GM12878 (cell line): Measurements from ENCODE around the gene MCCD1. TPM values are rescaled to one million over a fixed set of nuclear protein-coding genes. Genes with fewer than 3 reads are reported as not detected.
"Not testable (repeated sequence)": the region's sequence is repeated elsewhere in the genome, so short reads cannot be mapped to it uniquely, and the experiment has no call there.

Experiments
- ATAC-seq: fragments of 200-7000 bp; cut with Tn5 transposase; 3 replicates; pipeline ENCODE4 v1.9.1; 2020; ENCODE audit warnings: mild to moderate bottlenecking, moderate library complexity
- BruUV-seq: library from RNA; stranded (reverse); fragments of 400-500 nt; replicated peaks from 2 replicates; lab custom pipeline; 2021; lab: Mats Ljungman, UMichigan
- CTCF ChIA-PET: fragments of 300-600 bp; sonication (Branson Sonifier 250); formaldehyde crosslinking; extraction: SDS; loops from one replicate; lab custom pipeline; 2021; ENCODE audit warnings: inconsistent platforms; lab: Yijun Ruan, JAX
- POLR2A ChIA-PET: fragments of 350-600 bp; formaldehyde crosslinking; extraction: SDS; loops from one replicate; lab custom pipeline; 2021; ENCODE audit warnings: inconsistent platforms; lab: Charles Lee
- RAD21 ChIA-PET: fragments of 300-600 bp; sonication (Branson Sonifier 250); formaldehyde crosslinking; loops from one replicate; lab custom pipeline; 2023; ENCODE audit warnings: antibody characterized with exemption; ENCODE audit not compliant: unreplicated experiment; lab: Charles Lee
- SMC1A ChIA-PET: fragments of 300-600 bp; sonication (Branson Sonifier 250); formaldehyde crosslinking; loops from one replicate; lab custom pipeline; 2023; ENCODE audit not compliant: unreplicated experiment, uncharacterized antibody; lab: Charles Lee
- DNase-seq: peaks from one replicate; pipeline ENCODE4 v3.0.0-alpha.2; 2011; ENCODE audit warnings: low read depth, low spot score
- FAIRE-seq: peaks from 3 replicates; lab custom pipeline; 2011; peaks lifted over from hg19 to GRCh38; lab: Jason Lieb, UNC
- H2AFZ ChIP-seq: 2 replicates; pipeline ENCODE4 v1.6.0; 2011; ENCODE audit warnings: low read depth, low read length, control low read depth; ENCODE audit not compliant: control insufficient read depth
- H3K27ac ChIP-seq: 2 replicates; pipeline ENCODE4 v1.5.1; 2011; ENCODE audit warnings: control low read depth; ENCODE audit not compliant: control insufficient read depth, insufficient read depth
- H3K27me3 ChIP-seq, 2 experiments: replicated peaks in 1 of 2; 2 replicates each; pipeline versions ENCODE4 v1.6.0 to v1.6.1; 2011; ENCODE audit warnings: low read length in 1 of 2; ENCODE audit not compliant: control insufficient read depth in 2 of 2, insufficient read depth in 2 of 2
- H3K36me3 ChIP-seq, 2 experiments: 2 replicates each; pipeline ENCODE4 v1.5.1; 2011; ENCODE audit warnings: low read length in 1 of 2; ENCODE audit not compliant: control insufficient read depth in 2 of 2, insufficient read depth in 2 of 2
- H3K4me1 ChIP-seq: 2 replicates; pipeline ENCODE4 v1.6.1; 2011; ENCODE audit warnings: mild to moderate bottlenecking, low read length, moderate library complexity, mixed read lengths; ENCODE audit not compliant: control insufficient read depth, insufficient read depth
- H3K4me2 ChIP-seq: 2 replicates; pipeline ENCODE4 v1.6.0; 2011; ENCODE audit warnings: control low read depth; ENCODE audit not compliant: control insufficient read depth, insufficient read depth
- H3K4me3 ChIP-seq: fragments of 200-600 bp; sonication (generic); 2 replicates; pipeline ENCODE4 v1.5.1; 2016
- H3K79me2 ChIP-seq: 2 replicates; pipeline ENCODE4 v1.6.0; 2011; ENCODE audit warnings: low read length; ENCODE audit not compliant: control insufficient read depth, insufficient read depth
- H3K9ac ChIP-seq: 2 replicates; pipeline ENCODE4 v1.8.0; 2011; ENCODE audit warnings: low read length, control low read depth, mixed read lengths; ENCODE audit not compliant: control insufficient read depth, insufficient read depth
- H3K9me3 ChIP-seq: replicated peaks from 3 replicates; pipeline ENCODE4 v1.5.1; 2011; ENCODE audit warnings: mild to moderate bottlenecking, low read length; ENCODE audit not compliant: control insufficient read depth, insufficient read depth
- H4K20me1 ChIP-seq: 2 replicates; pipeline ENCODE4 v1.6.0; 2011; ENCODE audit not compliant: control insufficient read depth, insufficient read depth
- ETV6 ChIP-seq, 2 experiments: fragments of 450-650 bp in 1 of 2; IDR thresholded peaks in 1 of 2; conservative IDR thresholded peaks in 1 of 2; 2 replicates each; pipeline ENCODE4 v1.6.1; 2014; ENCODE audit warnings: antibody characterized with exemption in 1 of 2, borderline replicate concordance in 1 of 2, low read depth in 1 of 2, mild to moderate bottlenecking in 1 of 2, moderate library complexity in 1 of 2
- FOXK2 ChIP-seq: fragments of 450-650 bp; IDR thresholded peaks from 2 replicates; pipeline ENCODE4 v1.6.1; 2017; ENCODE audit warnings: mild to moderate bottlenecking, moderate library complexity
- FOXM1 ChIP-seq: IDR thresholded peaks from 2 replicates; pipeline ENCODE4 v1.6.1; 2012; ENCODE audit warnings: low read depth, mild to moderate bottlenecking, inconsistent platforms, low read length, moderate library complexity
- IKZF1 ChIP-seq: fragments of 450-650 bp; conservative IDR thresholded peaks from 2 replicates; pipeline ENCODE4 v1.6.1; 2017; ENCODE audit warnings: antibody characterized with exemption, mild to moderate bottlenecking
- IKZF2 ChIP-seq, 2 experiments: fragments of 450-650 bp; IDR thresholded peaks; 2 replicates each; pipeline ENCODE4 v1.6.1; 2017; ENCODE audit warnings: mild to moderate bottlenecking in 2 of 2, moderate library complexity in 2 of 2
- NBN ChIP-seq: fragments of 450-650 bp; IDR thresholded peaks from 2 replicates; pipeline ENCODE4 v1.6.1; 2016
- POU2F2 ChIP-seq: IDR thresholded peaks from 3 replicates; pipeline ENCODE4 v1.6.1; 2011; ENCODE audit warnings: low read depth, mild to moderate bottlenecking, low read length, borderline replicate concordance
- RAD21 ChIP-seq: IDR thresholded peaks from 2 replicates; pipeline ENCODE4 v1.6.1; 2011; ENCODE audit warnings: mild to moderate bottlenecking, low read depth, low read length, moderate library complexity; ENCODE audit not compliant: insufficient read depth
- SMC3 ChIP-seq: IDR thresholded peaks from 2 replicates; pipeline ENCODE4 v1.6.1; 2011; ENCODE audit warnings: low read length, improper control_type of control experiment, borderline replicate concordance
- SPI1 ChIP-seq: IDR thresholded peaks from 2 replicates; pipeline ENCODE4 v1.6.1; 2011; ENCODE audit warnings: low read depth, mild to moderate bottlenecking, low read length, moderate library complexity, borderline replicate concordance; ENCODE audit not compliant: insufficient read depth
- YY1 ChIP-seq: IDR thresholded peaks from 2 replicates; pipeline ENCODE4 v1.6.1; 2011; ENCODE audit warnings: low read depth, mild to moderate bottlenecking, low read length
- WGBS: methylation state at CpG from one replicate; pipeline ENCODE4 v1.1.6; 2016; ENCODE audit warnings: low lambda C conversion rate; ENCODE audit not compliant: insufficient replicate concordance, insufficient coverage; ENCODE audit errors: missing lambda C conversion rate; 5-methylcytosine and 5-hydroxymethylcytosine counted together
- in situ Hi-C: fragments of 300-500 bp; cut with MboI; formaldehyde crosslinking; loops from 9 replicates; pipeline ENCODE4 v1.14.3; 2018; ENCODE audit warnings: mixed read lengths
- intact Hi-C: fragments of 100-400 bp; cut with micrococcal nuclease; formaldehyde crosslinking; loops from one replicate; pipeline ENCODE4 v1.14.2; 2022; ENCODE audit not compliant: unreplicated experiment
- polyA plus RNA-seq, 11 experiments: library from polyadenylated mRNA; depleted of rRNA in 4 of 11; unstranded in 6 of 11; stranded (reverse) in 5 of 11; fragments of >200 nt; fragmentation: Nextera tagmentation in 4 of 11; fragmentation: Illumina TruSeq in 1 of 11; extraction: Ambion mirVana in 4 of 11; extraction: Trizol in 1 of 11; gene quantifications; 1 replicate in 1 of 11; 2 replicates in 10 of 11; pipeline versions ENCODE4 v1.2.1 to v1.2.3, GENCODE V29; 2011 to 2016; ENCODE audit warnings: inconsistent platforms in 2 of 11, missing spikeins in 2 of 11, low read depth in 1 of 11
- total RNA-seq, 4 experiments: library from RNA; depleted of rRNA in 3 of 4; stranded (reverse); fragments of >200 nt in 3 of 4; fragmentation: Illumina TruSeq in 1 of 4; extraction: Trizol in 1 of 4; gene quantifications; 2 replicates each; pipeline versions ENCODE4 v1.2.1 to v1.2.3, GENCODE V29; 2013 to 2021
- TF ChIP-seq, protein P1 (sequence below): fragments of 450-650 bp; IDR thresholded peaks from 2 replicates; pipeline ENCODE4 v1.6.1; 2017; ENCODE audit warnings: mild to moderate bottlenecking, low read depth, inconsistent platforms; ENCODE audit not compliant: poor library complexity, severe bottlenecking
- TF ChIP-seq, protein P2 (sequence below): fragments of 450-650 bp; IDR thresholded peaks from 2 replicates; pipeline ENCODE4 v1.6.1; 2017; ENCODE audit warnings: low read depth, mild to moderate bottlenecking, moderate library complexity
- TF ChIP-seq, protein P3 (sequence below), 3 experiments: IDR thresholded peaks in 2 of 3; conservative IDR thresholded peaks in 1 of 3; 2 replicates each; pipeline ENCODE4 v1.5.1; 2011; ENCODE audit warnings: low read depth in 3 of 3, low read length in 3 of 3, mild to moderate bottlenecking in 3 of 3, control low read depth in 2 of 3, moderate library complexity in 2 of 3, inconsistent platforms in 1 of 3, mixed read lengths in 1 of 3; ENCODE audit not compliant: control insufficient read depth in 2 of 3, insufficient read depth in 1 of 3; ENCODE audit errors: extremely low read depth in 1 of 3

The MCCD1 gene
- total and polyA plus RNA-seq, 10 of the 15 experiments (the other 5 are each of a cell fraction or from before 2014, with no cell fraction given), result not detected

GRCh38 chr6:31551371-31551770, 22.6 kb downstream of the MCCD1 start:
- not testable (repeated sequence) for H4K20me1 ChIP-seq, H3K9me3 ChIP-seq, DNase-seq, H3K27me3 ChIP-seq, H3K4me2 ChIP-seq, H3K36me3 ChIP-seq, H3K4me3 ChIP-seq, H3K27ac ChIP-seq, BruUV-seq, H2AFZ ChIP-seq, H3K9ac ChIP-seq
- CTCF ChIA-PET, result interaction anchor here (0.6 to 34.8 kb wide), 25 partner anchors 9 to 371 kb away, joined by 3 to 2098 read pairs (median 6); partner anchors contain the start of genes AIF1, DDX39B, LST1 and LTA
- intact Hi-C loops, result loop anchor here (1.0 to 2.0 kb wide), 2 partner anchors 29 to 47 kb away; no protein-coding TSS in a partner anchor
- Histone ChIP-seq H3K4me1 (peaks cover 33% of the 10 kb centered on the region), H3K79me2 (peaks cover 18% of the 10 kb centered on the region)
- RAD21 ChIA-PET, result interaction anchor here (0.7 to 16.9 kb wide), 23 partner anchors 8 to 281 kb away, joined by 3 to 668 read pairs (median 6); partner anchors contain the start of genes C6orf47, CLIC1, DDX39B and HSPA1B
- ATAC-seq, result peak; percentile 57
- SMC1A ChIA-PET, result interaction anchor here (0.7 to 34.7 kb wide), 15 partner anchors 9 to 279 kb away, joined by 3 to 1989 read pairs (median 6); partner anchors contain the start of genes AIF1, DDX39B, GPANK1 and LST1
- in situ Hi-C loops, result loop anchor here (25.0 kb wide), 2 partner anchors 1061 to 1411 kb away; partner anchors contain the start of genes BRD2 and HLA-DMA
- 1% methylated on average over 5 of the region's 5 CpGs for WGBS
- POLR2A ChIA-PET, result interaction anchor here (0.6 to 8.5 kb wide), 13 partner anchors 9 to 271 kb away, joined by 4 to 164 read pairs (median 9); partner anchors contain the start of genes BAG6, C6orf47, DDX39B and LST1
- FAIRE-seq, result peak; percentile 41
- TF ChIP-seq, protein P1, sequence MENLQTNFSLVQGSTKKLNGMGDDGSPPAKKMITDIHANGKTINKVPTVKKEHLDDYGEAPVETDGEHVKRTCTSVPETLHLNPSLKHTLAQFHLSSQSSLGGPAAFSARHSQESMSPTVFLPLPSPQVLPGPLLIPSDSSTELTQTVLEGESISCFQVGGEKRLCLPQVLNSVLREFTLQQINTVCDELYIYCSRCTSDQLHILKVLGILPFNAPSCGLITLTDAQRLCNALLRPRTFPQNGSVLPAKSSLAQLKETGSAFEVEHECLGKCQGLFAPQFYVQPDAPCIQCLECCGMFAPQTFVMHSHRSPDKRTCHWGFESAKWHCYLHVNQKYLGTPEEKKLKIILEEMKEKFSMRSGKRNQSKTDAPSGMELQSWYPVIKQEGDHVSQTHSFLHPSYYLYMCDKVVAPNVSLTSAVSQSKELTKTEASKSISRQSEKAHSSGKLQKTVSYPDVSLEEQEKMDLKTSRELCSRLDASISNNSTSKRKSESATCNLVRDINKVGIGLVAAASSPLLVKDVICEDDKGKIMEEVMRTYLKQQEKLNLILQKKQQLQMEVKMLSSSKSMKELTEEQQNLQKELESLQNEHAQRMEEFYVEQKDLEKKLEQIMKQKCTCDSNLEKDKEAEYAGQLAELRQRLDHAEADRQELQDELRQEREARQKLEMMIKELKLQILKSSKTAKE, result peak; percentile 37
- TF ChIP-seq, protein P2, sequence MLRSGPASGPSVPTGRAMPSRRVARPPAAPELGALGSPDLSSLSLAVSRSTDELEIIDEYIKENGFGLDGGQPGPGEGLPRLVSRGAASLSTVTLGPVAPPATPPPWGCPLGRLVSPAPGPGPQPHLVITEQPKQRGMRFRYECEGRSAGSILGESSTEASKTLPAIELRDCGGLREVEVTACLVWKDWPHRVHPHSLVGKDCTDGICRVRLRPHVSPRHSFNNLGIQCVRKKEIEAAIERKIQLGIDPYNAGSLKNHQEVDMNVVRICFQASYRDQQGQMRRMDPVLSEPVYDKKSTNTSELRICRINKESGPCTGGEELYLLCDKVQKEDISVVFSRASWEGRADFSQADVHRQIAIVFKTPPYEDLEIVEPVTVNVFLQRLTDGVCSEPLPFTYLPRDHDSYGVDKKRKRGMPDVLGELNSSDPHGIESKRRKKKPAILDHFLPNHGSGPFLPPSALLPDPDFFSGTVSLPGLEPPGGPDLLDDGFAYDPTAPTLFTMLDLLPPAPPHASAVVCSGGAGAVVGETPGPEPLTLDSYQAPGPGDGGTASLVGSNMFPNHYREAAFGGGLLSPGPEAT, result peak; percentile 53
- peak; percentile 17; the same call in 1 of the 2 replicates for TF ChIP-seq SPI1
- peak; percentile 59; the same call in 1 of the 2 replicates for TF ChIP-seq FOXM1
- TF ChIP-seq POU2F2, result peak; percentile 18; the same call in 1 of the 3 replicates
- peak; percentile 70 for TF ChIP-seq YY1
- peak; percentile 74; the same call in 1 of the 2 replicates for TF ChIP-seq IKZF1
- TF ChIP-seq RAD21, result peak; percentile 97
- TF ChIP-seq NBN, result peak; percentile 50; the same call in 1 of the 2 replicates
- TF ChIP-seq IKZF2 (IDR thresholded peaks at IDR 0.05), result peak; percentile 70 to 79
- TF ChIP-seq FOXK2, result peak; percentile 43
- TF ChIP-seq, protein P3, sequence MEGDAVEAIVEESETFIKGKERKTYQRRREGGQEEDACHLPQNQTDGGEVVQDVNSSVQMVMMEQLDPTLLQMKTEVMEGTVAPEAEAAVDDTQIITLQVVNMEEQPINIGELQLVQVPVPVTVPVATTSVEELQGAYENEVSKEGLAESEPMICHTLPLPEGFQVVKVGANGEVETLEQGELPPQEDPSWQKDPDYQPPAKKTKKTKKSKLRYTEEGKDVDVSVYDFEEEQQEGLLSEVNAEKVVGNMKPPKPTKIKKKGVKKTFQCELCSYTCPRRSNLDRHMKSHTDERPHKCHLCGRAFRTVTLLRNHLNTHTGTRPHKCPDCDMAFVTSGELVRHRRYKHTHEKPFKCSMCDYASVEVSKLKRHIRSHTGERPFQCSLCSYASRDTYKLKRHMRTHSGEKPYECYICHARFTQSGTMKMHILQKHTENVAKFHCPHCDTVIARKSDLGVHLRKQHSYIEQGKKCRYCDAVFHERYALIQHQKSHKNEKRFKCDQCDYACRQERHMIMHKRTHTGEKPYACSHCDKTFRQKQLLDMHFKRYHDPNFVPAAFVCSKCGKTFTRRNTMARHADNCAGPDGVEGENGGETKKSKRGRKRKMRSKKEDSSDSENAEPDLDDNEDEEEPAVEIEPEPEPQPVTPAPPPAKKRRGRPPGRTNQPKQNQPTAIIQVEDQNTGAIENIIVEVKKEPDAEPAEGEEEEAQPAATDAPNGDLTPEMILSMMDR (IDR thresholded peaks at IDR 0.05 in 2 of 3, conservative IDR thresholded peaks at IDR 0.05 in 1 of 3; ENCODE audit: control insufficient read depth in 2 of 3, extremely low read depth in 1 of 3, insufficient read depth in 1 of 3, low read depth in 3 of 3, low read length in 3 of 3), result peak; percentile 67 to 84 (median 71); a peak in 5 of 6 replicates
- TF ChIP-seq ETV6 (conservative IDR thresholded peaks at IDR 0.05 in 1 of 2, IDR thresholded peaks at IDR 0.05 in 1 of 2; ENCODE audit: borderline replicate concordance in 1 of 2, low read depth in 1 of 2), result peak in 1 of 2 experiments; percentile 50; a peak in 1 of 4 replicates
- TF ChIP-seq SMC3, result peak; percentile 95
